ENCODE measurements around the gene GIPC2. TPM values are rescaled to one million over a fixed set of nuclear protein-coding genes. Genes with fewer than 3 reads are reported as not detected.

The GIPC2 gene
- total and polyA plus RNA-seq, 9 of the 15 experiments (the other 6 are each of a cell fraction or from before 2014, with no cell fraction given) = 0.01 to 0.05 (median 0.04) TPM; not detected in 3

- TF ChIP-seq NR2C2 (CRISPR knock-in tag; IDR thresholded peaks at IDR 0.05) (no peak), NR2C2 (tag; IDR thresholded peaks at IDR 0.05) (no peak), TCFL5 (CRISPR knock-in tag; conservative IDR thresholded peaks at IDR 0.05) (no peak), MXD1 (CRISPR knock-in tag; IDR thresholded peaks at IDR 0.05; ENCODE audit: borderline replicate concordance, poor library complexity, severe bottlenecking) (no peak), DACH1 (IDR thresholded peaks at IDR 0.05; ENCODE audit: partially characterized antibody) (no peak), GATAD2B (IDR thresholded peaks at IDR 0.05; ENCODE audit: borderline replicate concordance) (no peak), ZSCAN32 (CRISPR knock-in tag; IDR thresholded peaks at IDR 0.05) (no peak), NKRF (IDR thresholded peaks at IDR 0.05; ENCODE audit: borderline replicate concordance) (no peak), TOE1 (IDR thresholded peaks at IDR 0.05; ENCODE audit: borderline replicate concordance) (no peak), TOE1 (CRISPR knock-in tag; IDR thresholded peaks at IDR 0.05; ENCODE audit: borderline replicate concordance, low read depth) (no peak), CCAR2 (IDR thresholded peaks at IDR 0.05; ENCODE audit: low read depth, low read length) (no peak), E2F4 (CRISPR knock-in tag; IDR thresholded peaks at IDR 0.05; ENCODE audit: low read depth) (no peak), ZNF263 (CRISPR knock-in tag; IDR thresholded peaks at IDR 0.05; ENCODE audit: borderline replicate concordance) (no peak), MXI1 (IDR thresholded peaks at IDR 0.05; ENCODE audit: low read depth, low read length) (no peak), TRIM28 (IDR thresholded peaks at IDR 0.05) (no peak), MLLT1 (IDR thresholded peaks at IDR 0.05) (no peak)
- CTCF ChIA-PET (ENCODE audit: low intra/inter-chr PET ratio) = no interaction called here
- Histone ChIP-seq H2AFZ (ENCODE audit: low read depth, low read length) (no peak overlapping the region), H3K9me1 (ENCODE audit: control insufficient read depth, insufficient read depth, low read length) (no peaks in the 10 kb centered on the region), H3K36me3 (ENCODE audit: control insufficient read depth, insufficient read depth, low read length) (no peaks in the 10 kb centered on the region), H3K4me1 (replicated peaks in 1 of 2; ENCODE audit: control insufficient read depth in 2 of 2, insufficient read depth in 2 of 2, low read length in 2 of 2) (no peaks in the 10 kb centered on the region), H3K79me2 (ENCODE audit: control insufficient read depth, insufficient read depth, low read length) (no peaks in the 10 kb centered on the region), H4K20me1 (replicated peaks; ENCODE audit: control insufficient read depth, insufficient read depth, low read length) (no peaks in the 10 kb centered on the region), H3K9me3 (replicated peaks; ENCODE audit: control insufficient read depth, insufficient read depth, low read depth, low read length) (no peaks in the 10 kb centered on the region), H3K4me3 (no peak overlapping the region), H3K9ac (ENCODE audit: insufficient read depth in 1 of 2, low read depth in 2 of 2, low read length in 2 of 2) (peak overlapping the region in 1 of 2 experiments; percentile 17; a peak in 1 of 4 replicates), H3K27ac (ENCODE audit: extremely low read depth, low read depth, low read length) (no peak overlapping the region), H3K4me2 (ENCODE audit: insufficient read depth, low read length) (no peak overlapping the region), H3K27me3 (ENCODE audit: control insufficient read depth in 2 of 2, insufficient read depth in 2 of 2, low read length in 2 of 2) (peaks cover 0 to 6% of the 10 kb centered on the region in 2 experiments; a peak in 2 of 5 replicates)
- intact Hi-C loops (cut with micrococcal nuclease) (no loop called here), in situ Hi-C loops (cut with MboI) (no loop called here)
- POLR2A ChIA-PET = no interaction called here
- no TSS peak for BruUV-seq (replicated peaks)
- FAIRE-seq (no peak), DNase-seq (ENCODE audit: extremely low read depth in 1 of 4, low spot score in 3 of 4) (no peak), ATAC-seq (peak; percentile 22; the same call in 2 of the 3 replicates)
- WGBS (ENCODE audit: insufficient coverage, low coverage, missing lambda C conversion rate) = 3% methylated on average over 3 of the region's 3 CpGs
Measured at GRCh38 chr1:78068681-78069283, 23.0 kb downstream of the GIPC2 start.

Data from K562 (cell line).